Measurements from ENCODE around the gene SPDEF. TPM values are rescaled to one million over a fixed set of nuclear protein-coding genes. Genes with fewer than 3 reads are reported as not detected.

Gene SPDEF
- total and polyA plus RNA-seq, 10 of the 15 experiments (the other 5 are each of a cell fraction or from before 2014, with no cell fraction given), result not detected

GRCh38 chr6:34526992-34527728, 29.0 kb downstream of the SPDEF start (continued):
- TF ChIP-seq, protein P1, sequence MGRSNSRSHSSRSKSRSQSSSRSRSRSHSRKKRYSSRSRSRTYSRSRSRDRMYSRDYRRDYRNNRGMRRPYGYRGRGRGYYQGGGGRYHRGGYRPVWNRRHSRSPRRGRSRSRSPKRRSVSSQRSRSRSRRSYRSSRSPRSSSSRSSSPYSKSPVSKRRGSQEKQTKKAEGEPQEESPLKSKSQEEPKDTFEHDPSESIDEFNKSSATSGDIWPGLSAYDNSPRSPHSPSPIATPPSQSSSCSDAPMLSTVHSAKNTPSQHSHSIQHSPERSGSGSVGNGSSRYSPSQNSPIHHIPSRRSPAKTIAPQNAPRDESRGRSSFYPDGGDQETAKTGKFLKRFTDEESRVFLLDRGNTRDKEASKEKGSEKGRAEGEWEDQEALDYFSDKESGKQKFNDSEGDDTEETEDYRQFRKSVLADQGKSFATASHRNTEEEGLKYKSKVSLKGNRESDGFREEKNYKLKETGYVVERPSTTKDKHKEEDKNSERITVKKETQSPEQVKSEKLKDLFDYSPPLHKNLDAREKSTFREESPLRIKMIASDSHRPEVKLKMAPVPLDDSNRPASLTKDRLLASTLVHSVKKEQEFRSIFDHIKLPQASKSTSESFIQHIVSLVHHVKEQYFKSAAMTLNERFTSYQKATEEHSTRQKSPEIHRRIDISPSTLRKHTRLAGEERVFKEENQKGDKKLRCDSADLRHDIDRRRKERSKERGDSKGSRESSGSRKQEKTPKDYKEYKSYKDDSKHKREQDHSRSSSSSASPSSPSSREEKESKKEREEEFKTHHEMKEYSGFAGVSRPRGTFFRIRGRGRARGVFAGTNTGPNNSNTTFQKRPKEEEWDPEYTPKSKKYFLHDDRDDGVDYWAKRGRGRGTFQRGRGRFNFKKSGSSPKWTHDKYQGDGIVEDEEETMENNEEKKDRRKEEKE (IDR thresholded peaks at IDR 0.05), result no peak
- TF ChIP-seq BHLHE40 (IDR thresholded peaks at IDR 0.05; ENCODE audit: borderline replicate concordance in 1 of 2, low read depth in 2 of 2, low read length in 1 of 2) (peak; percentile 18 to 55; a peak in 1 of 4 replicates), TCF3 (IDR thresholded peaks at IDR 0.05; ENCODE audit: borderline replicate concordance, insufficient read depth, low read depth, low read length) (0 out of 2 replicates have a peak, but pooled peaks have one; percentile 47), USF1 (IDR thresholded peaks at IDR 0.05; ENCODE audit: borderline replicate concordance, extremely low read length, insufficient read depth, low read depth, low read length) (no peak), TCF12 (IDR thresholded peaks at IDR 0.05; ENCODE audit: low read depth, low read length) (no peak), TCF7 (IDR thresholded peaks at IDR 0.05; ENCODE audit: borderline replicate concordance) (no peak), RELA (IDR thresholded peaks at IDR 0.05; ENCODE audit: borderline replicate concordance, partially characterized antibody) (peak; percentile 50), EZH2 (IDR thresholded peaks at IDR 0.05; ENCODE audit: borderline replicate concordance, control insufficient read depth, low read depth, low read length) (no peak), NR2C1 (IDR thresholded peaks at IDR 0.05) (no peak), NBN (IDR thresholded peaks at IDR 0.05) (0 out of 2 replicates have a peak, but pooled peaks have one; percentile 60), ZSCAN29 (IDR thresholded peaks at IDR 0.05) (peak; percentile 47; the same call in 1 of the 2 replicates), CREB1 (IDR thresholded peaks at IDR 0.05; ENCODE audit: low read depth) (peak; percentile 69; the same call in 1 of the 2 replicates), SUPT20H (IDR thresholded peaks at IDR 0.05; ENCODE audit: borderline replicate concordance, control insufficient read depth, low read depth, low read length) (no peak), SUZ12 (IDR thresholded peaks at IDR 0.05; ENCODE audit: unreplicated experiment) (no peak), FOS (IDR thresholded peaks at IDR 0.05; ENCODE audit: borderline replicate concordance, extremely low read depth, insufficient read length) (no peak), POLR2AphosphoS2 (IDR thresholded peaks at IDR 0.05; ENCODE audit: low read depth, low read length) (no peak)
- TF ChIP-seq, protein P2, sequence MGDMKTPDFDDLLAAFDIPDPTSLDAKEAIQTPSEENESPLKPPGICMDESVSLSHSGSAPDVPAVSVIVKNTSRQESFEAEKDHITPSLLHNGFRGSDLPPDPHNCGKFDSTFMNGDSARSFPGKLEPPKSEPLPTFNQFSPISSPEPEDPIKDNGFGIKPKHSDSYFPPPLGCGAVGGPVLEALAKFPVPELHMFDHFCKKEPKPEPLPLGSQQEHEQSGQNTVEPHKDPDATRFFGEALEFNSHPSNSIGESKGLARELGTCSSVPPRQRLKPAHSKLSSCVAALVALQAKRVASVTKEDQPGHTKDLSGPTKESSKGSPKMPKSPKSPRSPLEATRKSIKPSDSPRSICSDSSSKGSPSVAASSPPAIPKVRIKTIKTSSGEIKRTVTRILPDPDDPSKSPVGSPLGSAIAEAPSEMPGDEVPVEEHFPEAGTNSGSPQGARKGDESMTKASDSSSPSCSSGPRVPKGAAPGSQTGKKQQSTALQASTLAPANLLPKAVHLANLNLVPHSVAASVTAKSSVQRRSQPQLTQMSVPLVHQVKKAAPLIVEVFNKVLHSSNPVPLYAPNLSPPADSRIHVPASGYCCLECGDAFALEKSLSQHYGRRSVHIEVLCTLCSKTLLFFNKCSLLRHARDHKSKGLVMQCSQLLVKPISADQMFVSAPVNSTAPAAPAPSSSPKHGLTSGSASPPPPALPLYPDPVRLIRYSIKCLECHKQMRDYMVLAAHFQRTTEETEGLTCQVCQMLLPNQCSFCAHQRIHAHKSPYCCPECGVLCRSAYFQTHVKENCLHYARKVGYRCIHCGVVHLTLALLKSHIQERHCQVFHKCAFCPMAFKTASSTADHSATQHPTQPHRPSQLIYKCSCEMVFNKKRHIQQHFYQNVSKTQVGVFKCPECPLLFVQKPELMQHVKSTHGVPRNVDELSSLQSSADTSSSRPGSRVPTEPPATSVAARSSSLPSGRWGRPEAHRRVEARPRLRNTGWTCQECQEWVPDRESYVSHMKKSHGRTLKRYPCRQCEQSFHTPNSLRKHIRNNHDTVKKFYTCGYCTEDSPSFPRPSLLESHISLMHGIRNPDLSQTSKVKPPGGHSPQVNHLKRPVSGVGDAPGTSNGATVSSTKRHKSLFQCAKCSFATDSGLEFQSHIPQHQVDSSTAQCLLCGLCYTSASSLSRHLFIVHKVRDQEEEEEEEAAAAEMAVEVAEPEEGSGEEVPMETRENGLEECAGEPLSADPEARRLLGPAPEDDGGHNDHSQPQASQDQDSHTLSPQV (IDR thresholded peaks at IDR 0.05), result no peak
- TF ChIP-seq, protein P3, sequence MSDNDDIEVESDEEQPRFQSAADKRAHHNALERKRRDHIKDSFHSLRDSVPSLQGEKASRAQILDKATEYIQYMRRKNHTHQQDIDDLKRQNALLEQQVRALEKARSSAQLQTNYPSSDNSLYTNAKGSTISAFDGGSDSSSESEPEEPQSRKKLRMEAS (IDR thresholded peaks at IDR 0.05; ENCODE audit: low read depth, low read length), result peak; percentile 70; the same call in 1 of the 2 replicates
- TF ChIP-seq, protein P4, sequence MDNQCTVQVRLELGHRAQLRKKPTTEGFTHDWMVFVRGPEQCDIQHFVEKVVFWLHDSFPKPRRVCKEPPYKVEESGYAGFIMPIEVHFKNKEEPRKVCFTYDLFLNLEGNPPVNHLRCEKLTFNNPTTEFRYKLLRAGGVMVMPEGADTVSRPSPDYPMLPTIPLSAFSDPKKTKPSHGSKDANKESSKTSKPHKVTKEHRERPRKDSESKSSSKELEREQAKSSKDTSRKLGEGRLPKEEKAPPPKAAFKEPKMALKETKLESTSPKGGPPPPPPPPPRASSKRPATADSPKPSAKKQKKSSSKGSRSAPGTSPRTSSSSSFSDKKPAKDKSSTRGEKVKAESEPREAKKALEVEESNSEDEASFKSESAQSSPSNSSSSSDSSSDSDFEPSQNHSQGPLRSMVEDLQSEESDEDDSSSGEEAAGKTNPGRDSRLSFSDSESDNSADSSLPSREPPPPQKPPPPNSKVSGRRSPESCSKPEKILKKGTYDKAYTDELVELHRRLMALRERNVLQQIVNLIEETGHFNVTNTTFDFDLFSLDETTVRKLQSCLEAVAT (IDR thresholded peaks at IDR 0.05), result peak; percentile 63

Data from GM12878 (cell line).